ENCODE results near the gene KLHL17. TPM values are rescaled to one million over a fixed set of nuclear protein-coding genes. Genes with fewer than 3 reads are reported as not detected.

The KLHL17 gene
- total RNA-seq (2021) = 41.4 TPM in 2 replicates
- long read RNA-seq, partial matches to known transcripts = 6 of 20 reads
- long read RNA-seq, other reads (novel, unspliced or antisense) = 14 of 20 reads

DNA sequence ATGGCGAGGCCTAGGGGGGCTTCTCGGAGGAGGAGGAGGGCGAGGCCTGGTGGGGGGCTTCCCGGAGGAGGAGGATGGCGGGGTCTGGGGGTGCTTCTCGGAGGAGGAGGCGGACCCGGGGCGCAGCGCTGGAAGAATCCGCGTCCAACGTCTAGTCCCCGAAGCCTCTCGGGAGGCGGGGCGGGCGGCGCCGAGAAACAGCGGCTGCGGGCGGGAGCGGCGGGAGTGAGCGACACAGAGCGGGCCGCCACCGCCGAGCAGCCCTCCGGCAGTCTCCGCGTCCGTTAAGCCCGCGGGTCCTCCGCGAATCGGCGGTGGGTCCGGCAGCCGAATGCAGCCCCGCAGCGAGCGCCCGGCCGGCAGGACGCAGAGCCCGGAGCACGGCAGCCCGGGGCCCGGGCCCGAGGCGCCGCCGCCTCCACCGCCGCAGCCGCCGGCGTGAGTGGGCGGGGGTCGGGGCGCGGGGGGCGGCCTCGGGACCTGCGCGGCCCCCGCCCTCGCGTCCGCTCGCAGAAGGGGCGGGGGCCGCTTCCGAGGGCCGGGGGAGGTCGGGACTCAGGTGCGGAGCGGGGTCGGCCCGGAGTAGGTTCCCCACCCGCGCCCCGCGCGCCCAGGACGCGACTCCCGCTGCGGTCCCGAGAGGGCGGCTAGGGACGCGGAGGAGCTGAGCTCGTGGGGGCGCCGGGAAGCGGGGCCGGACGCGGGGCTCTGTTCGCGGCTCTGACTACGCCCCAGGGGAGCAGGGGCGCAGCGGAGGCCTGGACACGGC lies at the start of gene KLHL17:
TSS of gene KLHL17 (plus strand) at position 222 of the 769 bp plus-strand sequence. CDS start at position 332, 110 bp downstream.
- Histone ChIP-seq H3K14ac (ENCODE audit: insufficient read depth, low read length) (no peak within 1 kb of the TSS; the same call in 1 of the 2 replicates), H3K4me1 (ENCODE audit: insufficient read depth, low read length) (no peaks in the 10 kb centered on the region)
- peaks cover 7 to 11% of the 10 kb centered on the region in 2 experiments for H3K4me1 Mint-ChIP-seq

More for the DNA sequence above, at the start of gene KLHL17:
- peak within 1 kb of the TSS; percentile 8 for H3K4me2 ChIP-seq (ENCODE audit: insufficient read depth, insufficient read length, low read length)
- no peaks in the 10 kb centered on the region for H4K20me1 ChIP-seq (ENCODE audit: control insufficient read depth, insufficient read depth, insufficient read length)
- peak; percentile 82 for DNase-seq
- no peak within 1 kb of the TSS for H2BK12ac ChIP-seq (ENCODE audit: insufficient read length, low read depth, low read length)
- no peak within 1 kb of the TSS for H2AFZ ChIP-seq (ENCODE audit: low read length)
- no peak within 1 kb of the TSS for H3K18ac ChIP-seq (ENCODE audit: insufficient read length, low read depth, low read length)
- H4K5ac ChIP-seq (ENCODE audit: insufficient read length, low read depth, low read length) = no peak within 1 kb of the TSS
- no peak within 1 kb of the TSS for H4K91ac ChIP-seq (ENCODE audit: insufficient read length, low read depth, low read length)
- H3K9ac ChIP-seq (ENCODE audit: extremely low read depth, insufficient read length, low read length) = no peak within 1 kb of the TSS
- H3K56ac ChIP-seq (ENCODE audit: insufficient read length, low read depth, low read length) = no peak within 1 kb of the TSS
- no peaks in the 10 kb centered on the region; a peak in 1 of 5 replicates for H3K9me3 Mint-ChIP-seq
- H2BK15ac ChIP-seq (ENCODE audit: low read depth, low read length) = no peak within 1 kb of the TSS
- no peak within 1 kb of the TSS for H3T11ph ChIP-seq (ENCODE audit: low read length)
- no CpG with 5 or more reads among the region's 109 CpGs for WGBS (ENCODE audit: extremely low coverage, insufficient read length, low lambda C conversion rate)
- H2BK5ac ChIP-seq (ENCODE audit: insufficient read length, low read length) = no peak within 1 kb of the TSS
- no peak within 1 kb of the TSS for H2BK20ac ChIP-seq (ENCODE audit: low read depth, low read length, poor library complexity, severe bottlenecking)
- peaks cover 4% of the 10 kb centered on the region for H3K79me1 ChIP-seq (ENCODE audit: insufficient read depth, low read depth, low read length, poor library complexity, severe bottlenecking)
- no peak within 1 kb of the TSS for H2BK120ac ChIP-seq (ENCODE audit: low read depth, low read length, poor library complexity, severe bottlenecking)
- no peak within 1 kb of the TSS for H4K8ac ChIP-seq (replicated peaks; ENCODE audit: insufficient read length, low read depth, low read length)
- no peaks in the 10 kb centered on the region for H3K9me3 ChIP-seq (ENCODE audit: control insufficient read depth, low read depth, low read length)
- TF ChIP-seq, protein P1, sequence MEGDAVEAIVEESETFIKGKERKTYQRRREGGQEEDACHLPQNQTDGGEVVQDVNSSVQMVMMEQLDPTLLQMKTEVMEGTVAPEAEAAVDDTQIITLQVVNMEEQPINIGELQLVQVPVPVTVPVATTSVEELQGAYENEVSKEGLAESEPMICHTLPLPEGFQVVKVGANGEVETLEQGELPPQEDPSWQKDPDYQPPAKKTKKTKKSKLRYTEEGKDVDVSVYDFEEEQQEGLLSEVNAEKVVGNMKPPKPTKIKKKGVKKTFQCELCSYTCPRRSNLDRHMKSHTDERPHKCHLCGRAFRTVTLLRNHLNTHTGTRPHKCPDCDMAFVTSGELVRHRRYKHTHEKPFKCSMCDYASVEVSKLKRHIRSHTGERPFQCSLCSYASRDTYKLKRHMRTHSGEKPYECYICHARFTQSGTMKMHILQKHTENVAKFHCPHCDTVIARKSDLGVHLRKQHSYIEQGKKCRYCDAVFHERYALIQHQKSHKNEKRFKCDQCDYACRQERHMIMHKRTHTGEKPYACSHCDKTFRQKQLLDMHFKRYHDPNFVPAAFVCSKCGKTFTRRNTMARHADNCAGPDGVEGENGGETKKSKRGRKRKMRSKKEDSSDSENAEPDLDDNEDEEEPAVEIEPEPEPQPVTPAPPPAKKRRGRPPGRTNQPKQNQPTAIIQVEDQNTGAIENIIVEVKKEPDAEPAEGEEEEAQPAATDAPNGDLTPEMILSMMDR (conservative IDR thresholded peaks at IDR 0.05) = no peak
- H3K36me3 Mint-ChIP-seq (ENCODE audit: insufficient read depth in 1 of 3, low read depth in 3 of 3) = peaks cover 6 to 47% (median 38%) of the 10 kb centered on the region in 3 experiments; a peak in 6 of 7 replicates
- H3K27ac ChIP-seq (ENCODE audit: insufficient read length, low read depth, low read length) = no peak within 1 kb of the TSS
- H3K4ac ChIP-seq (ENCODE audit: low read depth, low read length) = no peak within 1 kb of the TSS
- peak within 1 kb of the TSS; percentile 58 to 94 for H3K4me3 Mint-ChIP-seq
- peaks cover 19% of the 10 kb centered on the region for H3K27me3 Mint-ChIP-seq (ENCODE audit: low read depth)
- no peak within 1 kb of the TSS for H3K23ac ChIP-seq (ENCODE audit: insufficient read length, low read depth, low read length)
- H3K79me2 ChIP-seq (ENCODE audit: insufficient read depth, low read length) = peaks cover 5% of the 10 kb centered on the region; the same call in 1 of the 2 replicates
- no peak within 1 kb of the TSS; a peak in 1 of 7 replicates for H3K27ac Mint-ChIP-seq
- H2AK5ac ChIP-seq (ENCODE audit: insufficient read length, low read length) = no peak within 1 kb of the TSS
- H3K27me3 ChIP-seq (ENCODE audit: insufficient read depth, low read length) = peaks cover 4% of the 10 kb centered on the region; the same call in 1 of the 2 replicates
- peaks cover 3% of the 10 kb centered on the region for H3K23me2 ChIP-seq (ENCODE audit: insufficient read length, low read depth, low read length, poor library complexity, severe bottlenecking)

Measured in H9 (cell line).